ENCODE measurements around the gene LRP1B. TPM values are rescaled to one million over a fixed set of nuclear protein-coding genes. Genes with fewer than 3 reads are reported as not detected.
A peak's percentile ranks its signal among the peaks of the same experiment; 100 is the strongest.

LRP1B gene
- total and polyA plus RNA-seq, 2 of the 8 experiments (the other 6 are each of a cell fraction or from before 2014, with no cell fraction given): 0.03 TPM; not detected in 1

DNA sequence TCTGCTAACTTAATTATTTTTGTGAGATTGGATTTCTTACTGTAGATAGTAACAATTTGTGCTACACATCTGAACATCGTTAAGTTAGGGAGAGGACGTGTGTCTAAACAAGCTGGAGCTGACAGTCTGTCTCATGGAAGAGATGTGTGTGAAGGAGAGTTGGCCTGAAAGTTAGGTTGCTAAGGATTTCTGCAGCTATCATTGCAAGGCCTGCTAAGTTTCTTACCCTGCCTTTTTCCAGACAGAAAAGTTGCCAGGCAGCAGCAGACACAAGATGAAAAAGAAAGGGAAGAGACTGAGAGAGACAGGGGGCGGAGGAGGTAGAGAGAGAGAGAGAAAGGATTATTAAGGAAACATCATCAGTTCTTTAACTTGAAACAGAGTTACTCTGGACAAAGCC lies 4.1 kb upstream of the LRP1B start:
- peaks cover 0 to 17% (median 11%) of the 10 kb centered on the region in 4 experiments; a peak in 6 of 7 replicates for H3K27me3 ChIP-seq (replicated peaks in 1 of 4; ENCODE audit: control insufficient read depth in 3 of 4, extremely low read depth in 1 of 4, insufficient read depth in 3 of 4, low read length in 3 of 4)
- no peak overlapping the region for H2BK12ac ChIP-seq (ENCODE audit: low read depth, low read length)
- H3K14ac ChIP-seq (ENCODE audit: insufficient read length): no peak overlapping the region
- H3K36me3 ChIP-seq (ENCODE audit: control insufficient read depth in 2 of 4, insufficient read depth in 4 of 4, low read length in 3 of 4): no peaks in the 10 kb centered on the region
- no peak overlapping the region for H3K23ac ChIP-seq (ENCODE audit: insufficient read length)
- H3K27ac ChIP-seq (ENCODE audit: low read depth, low read length): no peak overlapping the region
- H2BK15ac ChIP-seq (ENCODE audit: low read length): no peak overlapping the region
- CTCF ChIA-PET (ENCODE audit: partially characterized antibody): interaction anchor here (1.6 kb wide), 1 partner anchor 47 kb away, joined by 4 read pairs; no protein-coding TSS in a partner anchor
- no peak overlapping the region for H3K4me3 ChIP-seq (ENCODE audit: extremely low read depth in 1 of 4, insufficient read depth in 2 of 4, low read depth in 3 of 4, low read length in 4 of 4)
- WGBS, 2 experiments (ENCODE audit: extremely low coverage in 1 of 2, insufficient coverage in 1 of 2, insufficient read length in 1 of 2, insufficient replicate concordance in 2 of 2, low coverage in 1 of 2, low lambda C conversion rate in 2 of 2, missing lambda C conversion rate in 1 of 2): 83% methylated on average over 3 of the region's 3 CpGs; no CpG with 5 or more reads in 1 of the 2 experiments
- no peak overlapping the region for H2BK5ac ChIP-seq (ENCODE audit: low read depth, low read length)
- DNase-seq (ENCODE audit: low read depth in 1 of 2, low spot score in 2 of 2): no peak
- no peak for FAIRE-seq
- H3K79me2 ChIP-seq (ENCODE audit: control insufficient read depth in 1 of 2, insufficient read depth in 2 of 2, low read length in 2 of 2): no peaks in the 10 kb centered on the region
- peak overlapping the region; percentile 27 for H3K4ac ChIP-seq (replicated peaks; ENCODE audit: insufficient read length, low read depth, low read length)
- no peak overlapping the region for H2AK5ac ChIP-seq (ENCODE audit: low read depth, low read length)
- no peak overlapping the region for H3K18ac ChIP-seq (ENCODE audit: extremely low read depth, low read length)
- POLR2A ChIA-PET (ENCODE audit: partially characterized antibody): no interaction called here
- TF ChIP-seq TAF1 (IDR thresholded peaks at IDR 0.05; ENCODE audit: low read depth, low read length): no peak
- no peak for TF ChIP-seq CREB1 (IDR thresholded peaks at IDR 0.05)
- TF ChIP-seq EP300 (IDR thresholded peaks at IDR 0.05; ENCODE audit: borderline replicate concordance in 1 of 2, low read depth in 2 of 2, low read length in 2 of 2): no peak
- no peak for TF ChIP-seq RNF2 (IDR thresholded peaks at IDR 0.05; ENCODE audit: borderline replicate concordance, low read depth, low read length, missing control alignments, poor library complexity, severe bottlenecking)
- no peak for TF ChIP-seq YY1 (IDR thresholded peaks at IDR 0.05; ENCODE audit: low read depth, low read length)
- TF ChIP-seq, protein P1, sequence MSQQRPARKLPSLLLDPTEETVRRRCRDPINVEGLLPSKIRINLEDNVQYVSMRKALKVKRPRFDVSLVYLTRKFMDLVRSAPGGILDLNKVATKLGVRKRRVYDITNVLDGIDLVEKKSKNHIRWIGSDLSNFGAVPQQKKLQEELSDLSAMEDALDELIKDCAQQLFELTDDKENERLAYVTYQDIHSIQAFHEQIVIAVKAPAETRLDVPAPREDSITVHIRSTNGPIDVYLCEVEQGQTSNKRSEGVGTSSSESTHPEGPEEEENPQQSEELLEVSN (IDR thresholded peaks at IDR 0.05): no peak
- H2AFZ ChIP-seq (ENCODE audit: low read length): peak overlapping the region; percentile 77
- no peaks in the 10 kb centered on the region for H4K20me1 ChIP-seq (replicated peaks in 1 of 2; ENCODE audit: control insufficient read depth in 1 of 2, insufficient read depth in 2 of 2, low read length in 2 of 2)
- no peak overlapping the region for H3K9ac ChIP-seq (replicated peaks in 1 of 4; ENCODE audit: extremely low read depth in 1 of 4, low read depth in 3 of 4, low read length in 3 of 4)
- no peak overlapping the region for H2BK20ac ChIP-seq (ENCODE audit: low read length)
- no peak overlapping the region for H3K4me2 ChIP-seq (ENCODE audit: insufficient read depth in 1 of 2, low read depth in 2 of 2, low read length in 2 of 2)
- no peak overlapping the region for H4K91ac ChIP-seq (replicated peaks; ENCODE audit: insufficient read length, low read length)
- no peaks in the 10 kb centered on the region for H3K9me3 ChIP-seq (ENCODE audit: insufficient read depth in 2 of 2, low read depth in 1 of 2, low read length in 1 of 2)
- H3K56ac ChIP-seq (replicated peaks; ENCODE audit: insufficient read length, low read depth, low read length): no peak overlapping the region
- H3K4me1 ChIP-seq (replicated peaks in 1 of 4; ENCODE audit: control insufficient read depth in 3 of 4, insufficient read depth in 4 of 4, low read length in 3 of 4): no peaks in the 10 kb centered on the region; a peak in 1 of 7 replicates
- peaks cover 17% of the 10 kb centered on the region for H3K23me2 ChIP-seq (ENCODE audit: low read depth, low read length)
- H4K5ac ChIP-seq (ENCODE audit: insufficient read length, low read depth, low read length): no peak overlapping the region
- H3K79me1 ChIP-seq (ENCODE audit: low read depth, low read length): no peaks in the 10 kb centered on the region
- no peak overlapping the region for H4K8ac ChIP-seq (ENCODE audit: extremely low read depth, insufficient read depth, low read length)
- no peak overlapping the region for H2BK120ac ChIP-seq (replicated peaks; ENCODE audit: low read depth, low read length)

Measured in H1 (cell line).